ENCODE data around the gene KSR1.

The KSR1 gene

GRCh38 chr17:27535178-27535928 lies 79.1 kb downstream of the KSR1 start:
- DNase-seq (ENCODE audit: low read depth in 2 of 2), result no peak

GRCh38 chr17:27535975-27536374 lies 79.7 kb downstream of the KSR1 start:
- DNase-seq (ENCODE audit: low read depth in 2 of 2), result no peak

GRCh38 chr17:27536781-27537180 lies 80.5 kb downstream of the KSR1 start:
- no peak for DNase-seq (ENCODE audit: low read depth in 2 of 2)

- no peak for DNase-seq (ENCODE audit: low read depth in 2 of 2)
Observed at GRCh38 chr17:27538156-27538955, 82.1 kb downstream of the KSR1 start.

- no peak for DNase-seq (ENCODE audit: low read depth in 2 of 2)
Observed at GRCh38 chr17:27539152-27539551, 82.9 kb downstream of the KSR1 start.

- DNase-seq (ENCODE audit: low read depth in 2 of 2), result no peak
Observed at GRCh38 chr17:27539794-27540317, 83.6 kb downstream of the KSR1 start.

GRCh38 chr17:27540318-27541101 lies 84.3 kb downstream of the KSR1 start:
- DNase-seq (ENCODE audit: low read depth in 2 of 2), result no peak

GRCh38 chr17:27541301-27542023 lies 85.2 kb downstream of the KSR1 start:
- no peak for DNase-seq (ENCODE audit: low read depth in 2 of 2)

- DNase-seq (ENCODE audit: low read depth in 2 of 2), result no peak
Observed at GRCh38 chr17:27542841-27543463, 86.7 kb downstream of the KSR1 start.

GRCh38 chr17:27543464-27543856 lies 87.2 kb downstream of the KSR1 start:
- DNase-seq (ENCODE audit: low read depth in 2 of 2), result no peak

- DNase-seq (ENCODE audit: low read depth in 2 of 2), result no peak
Observed at GRCh38 chr17:27543958-27544349, 87.7 kb downstream of the KSR1 start.

- DNase-seq (ENCODE audit: low read depth in 2 of 2), result peak; percentile 36 to 60
Observed at GRCh38 chr17:27544350-27545131, 88.3 kb downstream of the KSR1 start.

- DNase-seq (ENCODE audit: low read depth in 2 of 2), result no peak
Observed at GRCh38 chr17:27545562-27546229, 89.4 kb downstream of the KSR1 start.

GRCh38 chr17:27546624-27547300 lies 90.5 kb downstream of the KSR1 start:
- no peak for DNase-seq (ENCODE audit: low read depth in 2 of 2)

- DNase-seq (ENCODE audit: low read depth in 2 of 2), result no peak
Observed at GRCh38 chr17:27547301-27547683, 91.0 kb downstream of the KSR1 start.

GRCh38 chr17:27548369-27548768 lies 92.1 kb downstream of the KSR1 start:
- no peak for DNase-seq (ENCODE audit: low read depth in 2 of 2)

- DNase-seq (ENCODE audit: low read depth in 2 of 2), result no peak
Observed at GRCh38 chr17:27549251-27549893, 93.1 kb downstream of the KSR1 start.

- DNase-seq (ENCODE audit: low read depth in 2 of 2), result no peak
Observed at GRCh38 chr17:27550291-27550930, 94.2 kb downstream of the KSR1 start.
